ENCODE data around the gene TNIP3. TPM values are rescaled to one million over a fixed set of nuclear protein-coding genes. Genes with fewer than 3 reads are reported as not detected.

Gene TNIP3
- total RNA-seq, 1 experiment from 2014 or later, result not detected

DNA sequence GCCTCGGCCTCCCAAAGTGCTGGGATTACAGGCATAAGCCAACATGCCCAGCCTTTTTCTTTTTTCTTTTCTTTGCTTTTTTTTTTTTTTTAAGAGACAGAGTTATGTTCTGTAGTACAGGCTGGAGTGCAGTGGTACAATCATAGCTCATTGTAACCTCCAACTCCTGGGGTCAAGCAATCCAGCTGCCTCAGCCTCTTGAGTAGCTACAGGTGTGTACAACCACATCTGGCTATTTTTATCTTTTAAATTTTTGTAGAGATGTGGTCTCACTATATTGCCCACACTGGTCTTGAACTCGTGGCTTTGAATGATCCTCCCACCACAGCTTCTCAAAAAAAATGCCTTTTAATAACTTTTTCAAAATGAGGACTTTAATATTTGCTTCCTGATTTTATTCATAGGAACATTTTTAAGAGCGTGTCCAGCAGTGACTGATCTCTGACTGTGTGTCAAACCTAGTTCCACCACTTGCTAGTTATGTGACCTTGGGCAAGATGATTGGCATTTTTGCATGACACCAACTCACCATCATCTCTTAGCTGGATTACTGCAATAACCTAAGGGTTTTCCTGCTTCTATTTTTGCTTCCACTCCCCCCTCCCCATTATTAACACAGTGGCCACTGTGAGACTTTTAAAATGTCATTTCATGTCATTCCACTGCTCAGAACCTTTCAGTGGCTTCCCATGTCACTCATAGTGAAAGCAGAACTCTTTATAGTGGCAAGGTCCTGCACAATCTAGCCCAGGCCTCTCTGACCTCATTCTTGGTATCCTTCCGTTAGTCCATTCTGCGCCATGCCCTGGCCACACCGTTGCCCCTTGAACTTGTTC lies 4.5 kb upstream of the TNIP3 start:
- in situ Hi-C loops (cut with HindIII; ENCODE audit: low pct_unique_long_range_greater_than_20kb, low sequenced_read_pairs), result no loop called here
- TF ChIP-seq POLR2AphosphoS5 (IDR thresholded peaks at IDR 0.05; ENCODE audit: low read depth, low read length) (no peak), TCF7L2 (IDR thresholded peaks at IDR 0.05; ENCODE audit: low read depth, low read length) (no peak), SIN3A (IDR thresholded peaks at IDR 0.05; ENCODE audit: borderline replicate concordance, insufficient read depth, low read depth, low read length) (no peak)
- TF ChIP-seq, protein P1, sequence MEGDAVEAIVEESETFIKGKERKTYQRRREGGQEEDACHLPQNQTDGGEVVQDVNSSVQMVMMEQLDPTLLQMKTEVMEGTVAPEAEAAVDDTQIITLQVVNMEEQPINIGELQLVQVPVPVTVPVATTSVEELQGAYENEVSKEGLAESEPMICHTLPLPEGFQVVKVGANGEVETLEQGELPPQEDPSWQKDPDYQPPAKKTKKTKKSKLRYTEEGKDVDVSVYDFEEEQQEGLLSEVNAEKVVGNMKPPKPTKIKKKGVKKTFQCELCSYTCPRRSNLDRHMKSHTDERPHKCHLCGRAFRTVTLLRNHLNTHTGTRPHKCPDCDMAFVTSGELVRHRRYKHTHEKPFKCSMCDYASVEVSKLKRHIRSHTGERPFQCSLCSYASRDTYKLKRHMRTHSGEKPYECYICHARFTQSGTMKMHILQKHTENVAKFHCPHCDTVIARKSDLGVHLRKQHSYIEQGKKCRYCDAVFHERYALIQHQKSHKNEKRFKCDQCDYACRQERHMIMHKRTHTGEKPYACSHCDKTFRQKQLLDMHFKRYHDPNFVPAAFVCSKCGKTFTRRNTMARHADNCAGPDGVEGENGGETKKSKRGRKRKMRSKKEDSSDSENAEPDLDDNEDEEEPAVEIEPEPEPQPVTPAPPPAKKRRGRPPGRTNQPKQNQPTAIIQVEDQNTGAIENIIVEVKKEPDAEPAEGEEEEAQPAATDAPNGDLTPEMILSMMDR (IDR thresholded peaks at IDR 0.05), result no peak
- TF ChIP-seq, protein P2, sequence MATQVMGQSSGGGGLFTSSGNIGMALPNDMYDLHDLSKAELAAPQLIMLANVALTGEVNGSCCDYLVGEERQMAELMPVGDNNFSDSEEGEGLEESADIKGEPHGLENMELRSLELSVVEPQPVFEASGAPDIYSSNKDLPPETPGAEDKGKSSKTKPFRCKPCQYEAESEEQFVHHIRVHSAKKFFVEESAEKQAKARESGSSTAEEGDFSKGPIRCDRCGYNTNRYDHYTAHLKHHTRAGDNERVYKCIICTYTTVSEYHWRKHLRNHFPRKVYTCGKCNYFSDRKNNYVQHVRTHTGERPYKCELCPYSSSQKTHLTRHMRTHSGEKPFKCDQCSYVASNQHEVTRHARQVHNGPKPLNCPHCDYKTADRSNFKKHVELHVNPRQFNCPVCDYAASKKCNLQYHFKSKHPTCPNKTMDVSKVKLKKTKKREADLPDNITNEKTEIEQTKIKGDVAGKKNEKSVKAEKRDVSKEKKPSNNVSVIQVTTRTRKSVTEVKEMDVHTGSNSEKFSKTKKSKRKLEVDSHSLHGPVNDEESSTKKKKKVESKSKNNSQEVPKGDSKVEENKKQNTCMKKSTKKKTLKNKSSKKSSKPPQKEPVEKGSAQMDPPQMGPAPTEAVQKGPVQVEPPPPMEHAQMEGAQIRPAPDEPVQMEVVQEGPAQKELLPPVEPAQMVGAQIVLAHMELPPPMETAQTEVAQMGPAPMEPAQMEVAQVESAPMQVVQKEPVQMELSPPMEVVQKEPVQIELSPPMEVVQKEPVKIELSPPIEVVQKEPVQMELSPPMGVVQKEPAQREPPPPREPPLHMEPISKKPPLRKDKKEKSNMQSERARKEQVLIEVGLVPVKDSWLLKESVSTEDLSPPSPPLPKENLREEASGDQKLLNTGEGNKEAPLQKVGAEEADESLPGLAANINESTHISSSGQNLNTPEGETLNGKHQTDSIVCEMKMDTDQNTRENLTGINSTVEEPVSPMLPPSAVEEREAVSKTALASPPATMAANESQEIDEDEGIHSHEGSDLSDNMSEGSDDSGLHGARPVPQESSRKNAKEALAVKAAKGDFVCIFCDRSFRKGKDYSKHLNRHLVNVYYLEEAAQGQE (IDR thresholded peaks at IDR 0.05; ENCODE audit: insufficient read depth in 1 of 2, low read depth in 2 of 2, low read length in 1 of 2), result no peak
- Histone ChIP-seq H3K27ac (ENCODE audit: low read length) (no peak overlapping the region), H3K4me1 (ENCODE audit: control insufficient read depth, insufficient read depth, low read length) (no peaks in the 10 kb centered on the region), H3K27me3 (ENCODE audit: control insufficient read depth, insufficient read depth, low read length) (no peaks in the 10 kb centered on the region), H3K36me3 (ENCODE audit: control insufficient read depth, insufficient read depth, low read length) (no peaks in the 10 kb centered on the region), H3K4me3 (ENCODE audit: low read depth in 2 of 2, low read length in 2 of 2) (no peak overlapping the region), H3K9me3 (ENCODE audit: control insufficient read depth, insufficient read depth, low read depth, low read length) (no peaks in the 10 kb centered on the region)
- no peak for DNase-seq (ENCODE audit: low read depth, low spot score)
- no peak for ATAC-seq
- intact Hi-C loops (cut with micrococcal nuclease; ENCODE audit: unreplicated experiment), result no loop called here
- no TSS peak for BruUV-seq (replicated peaks)
- POLR2A ChIA-PET, result no interaction called here
- CTCF ChIA-PET, result no interaction called here

DNA sequence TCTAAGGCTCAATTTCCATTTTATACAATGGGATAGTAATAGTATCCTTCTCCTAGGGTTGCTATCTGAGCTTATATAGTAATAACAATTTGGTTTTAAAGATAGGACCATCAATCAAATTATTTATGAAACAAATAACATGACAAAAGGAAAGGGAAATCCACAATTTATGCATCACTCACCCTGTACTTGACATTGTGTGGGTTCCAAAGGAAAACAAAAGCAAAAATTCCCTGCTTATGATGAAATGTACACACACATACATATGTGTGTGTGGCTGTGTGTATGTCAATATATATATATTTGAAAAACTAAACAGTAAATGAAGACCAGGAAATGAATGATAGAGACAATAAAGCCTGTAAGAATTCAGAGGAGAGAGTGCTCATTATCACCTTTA lies 2.9 kb upstream of the TNIP3 start:
- CTCF ChIA-PET, result no interaction called here

More for the DNA sequence above, 2.9 kb upstream of the TNIP3 start:
- Histone ChIP-seq H3K36me3 (ENCODE audit: control insufficient read depth, insufficient read depth, low read length) (no peaks in the 10 kb centered on the region), H3K4me3 (ENCODE audit: low read depth in 2 of 2, low read length in 2 of 2) (no peak overlapping the region), H3K4me1 (ENCODE audit: control insufficient read depth, insufficient read depth, low read length) (no peaks in the 10 kb centered on the region), H3K9me3 (ENCODE audit: control insufficient read depth, insufficient read depth, low read depth, low read length) (no peaks in the 10 kb centered on the region), H3K27ac (ENCODE audit: low read length) (no peak overlapping the region), H3K27me3 (ENCODE audit: control insufficient read depth, insufficient read depth, low read length) (no peaks in the 10 kb centered on the region)
- in situ Hi-C loops (cut with HindIII; ENCODE audit: low pct_unique_long_range_greater_than_20kb, low sequenced_read_pairs) (no loop called here), intact Hi-C loops (cut with micrococcal nuclease; ENCODE audit: unreplicated experiment) (no loop called here)
- DNase-seq (ENCODE audit: low read depth, low spot score), result no peak
- POLR2A ChIA-PET, result no interaction called here
- no peak for ATAC-seq
- no TSS peak for BruUV-seq (replicated peaks)
- TF ChIP-seq, protein P1 (IDR thresholded peaks at IDR 0.05), result no peak
- TF ChIP-seq, protein P2 (IDR thresholded peaks at IDR 0.05; ENCODE audit: insufficient read depth in 1 of 2, low read depth in 2 of 2, low read length in 1 of 2), result no peak
- TF ChIP-seq SIN3A (IDR thresholded peaks at IDR 0.05; ENCODE audit: borderline replicate concordance, insufficient read depth, low read depth, low read length) (no peak), POLR2AphosphoS5 (IDR thresholded peaks at IDR 0.05; ENCODE audit: low read depth, low read length) (no peak), TCF7L2 (IDR thresholded peaks at IDR 0.05; ENCODE audit: low read depth, low read length) (no peak)
